ENCODE results near the gene CENPT. TPM values are rescaled to one million over a fixed set of nuclear protein-coding genes. Genes with fewer than 3 reads are reported as not detected.

Gene CENPT
- total RNA-seq, 4 donors from 2014 or later = 29.4 to 70.2 (median 52.8) TPM

DNA sequence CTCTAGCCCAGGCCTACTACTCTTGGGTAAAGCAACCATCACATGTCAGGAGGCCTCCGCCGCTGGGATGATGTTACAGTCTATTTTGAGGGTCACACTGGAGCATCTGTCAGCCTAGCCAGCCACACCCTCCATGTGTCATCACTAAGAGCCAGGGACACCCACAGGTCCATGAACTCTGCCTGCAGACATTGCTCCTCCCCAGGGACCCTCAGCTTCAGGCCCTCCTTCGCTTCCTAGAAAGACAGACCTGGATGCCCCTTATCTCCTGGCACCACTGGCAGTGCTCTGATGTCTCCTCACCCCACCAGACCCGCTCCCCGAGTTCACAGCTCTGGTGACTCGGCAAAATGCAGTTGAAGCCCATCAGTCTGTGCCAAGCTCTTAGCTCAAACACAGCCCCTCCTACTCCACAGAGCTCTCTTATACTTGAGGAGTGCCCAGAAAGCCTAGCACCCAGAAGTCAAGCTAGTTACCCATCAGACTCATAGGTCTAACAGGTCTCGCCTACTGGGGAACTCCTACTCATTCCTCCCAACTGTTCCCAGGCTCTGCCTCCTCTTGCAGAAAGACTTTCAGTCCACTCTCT is 47.1 kb downstream of the CENPT start:
- no peaks in the 10 kb centered on the region for H3K27me3 ChIP-seq
- no peaks in the 10 kb centered on the region for H3K36me3 ChIP-seq
- intact Hi-C loops (cut with DNase I; ENCODE audit: low total_unique reads) = no loop called here
- DNase-seq = no peak
- no peak overlapping the region for H3K4me3 ChIP-seq
- TF ChIP-seq, protein P1, sequence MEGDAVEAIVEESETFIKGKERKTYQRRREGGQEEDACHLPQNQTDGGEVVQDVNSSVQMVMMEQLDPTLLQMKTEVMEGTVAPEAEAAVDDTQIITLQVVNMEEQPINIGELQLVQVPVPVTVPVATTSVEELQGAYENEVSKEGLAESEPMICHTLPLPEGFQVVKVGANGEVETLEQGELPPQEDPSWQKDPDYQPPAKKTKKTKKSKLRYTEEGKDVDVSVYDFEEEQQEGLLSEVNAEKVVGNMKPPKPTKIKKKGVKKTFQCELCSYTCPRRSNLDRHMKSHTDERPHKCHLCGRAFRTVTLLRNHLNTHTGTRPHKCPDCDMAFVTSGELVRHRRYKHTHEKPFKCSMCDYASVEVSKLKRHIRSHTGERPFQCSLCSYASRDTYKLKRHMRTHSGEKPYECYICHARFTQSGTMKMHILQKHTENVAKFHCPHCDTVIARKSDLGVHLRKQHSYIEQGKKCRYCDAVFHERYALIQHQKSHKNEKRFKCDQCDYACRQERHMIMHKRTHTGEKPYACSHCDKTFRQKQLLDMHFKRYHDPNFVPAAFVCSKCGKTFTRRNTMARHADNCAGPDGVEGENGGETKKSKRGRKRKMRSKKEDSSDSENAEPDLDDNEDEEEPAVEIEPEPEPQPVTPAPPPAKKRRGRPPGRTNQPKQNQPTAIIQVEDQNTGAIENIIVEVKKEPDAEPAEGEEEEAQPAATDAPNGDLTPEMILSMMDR (IDR thresholded peaks at IDR 0.05) = no peak
- no peak for TF ChIP-seq POLR2A (IDR thresholded peaks at IDR 0.05)
- no peaks in the 10 kb centered on the region for H3K4me1 ChIP-seq
- no peak overlapping the region for H3K27ac ChIP-seq
- H3K9me3 ChIP-seq = no peaks in the 10 kb centered on the region

DNA sequence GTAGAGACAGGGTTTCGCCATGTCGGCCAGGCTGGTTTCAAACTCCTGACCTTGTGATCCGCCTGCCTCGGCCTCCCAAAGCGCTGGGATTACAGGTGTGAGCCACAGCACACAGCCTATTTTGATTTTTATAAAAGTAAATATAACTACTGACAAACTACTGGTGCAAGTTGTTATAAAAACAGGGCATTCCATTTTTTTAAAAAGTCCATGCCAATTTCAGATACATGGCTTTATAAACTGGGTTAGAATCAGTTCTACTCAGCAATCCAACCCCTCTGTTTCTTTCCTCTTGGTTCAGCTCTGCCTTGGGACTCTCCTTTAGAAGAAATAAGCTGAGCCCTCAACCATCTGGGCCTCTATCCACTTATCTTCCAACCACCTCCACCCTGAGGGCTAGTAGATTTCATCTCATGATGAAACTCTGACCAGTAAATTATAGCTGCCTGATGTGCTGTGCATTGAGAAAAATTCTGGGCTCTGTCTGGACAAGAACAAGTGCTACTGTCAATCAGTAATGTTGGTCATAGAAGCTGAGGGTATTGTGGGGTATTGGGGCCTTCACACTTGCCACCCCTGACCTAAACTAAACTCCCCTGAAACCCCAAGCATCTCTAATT is 51.3 kb downstream of the CENPT start:
- no peaks in the 10 kb centered on the region for H3K9me3 ChIP-seq
- no peaks in the 10 kb centered on the region for H3K4me1 ChIP-seq
- no peak for DNase-seq
- no peak overlapping the region for H3K27ac ChIP-seq
- H3K36me3 ChIP-seq = no peaks in the 10 kb centered on the region
- no peak overlapping the region for H3K4me3 ChIP-seq
- TF ChIP-seq, protein P1 (IDR thresholded peaks at IDR 0.05) = no peak
- no peak for TF ChIP-seq POLR2A (IDR thresholded peaks at IDR 0.05)
- no peaks in the 10 kb centered on the region for H3K27me3 ChIP-seq
- intact Hi-C loops (cut with DNase I; ENCODE audit: low total_unique reads) = no loop called here

DNA sequence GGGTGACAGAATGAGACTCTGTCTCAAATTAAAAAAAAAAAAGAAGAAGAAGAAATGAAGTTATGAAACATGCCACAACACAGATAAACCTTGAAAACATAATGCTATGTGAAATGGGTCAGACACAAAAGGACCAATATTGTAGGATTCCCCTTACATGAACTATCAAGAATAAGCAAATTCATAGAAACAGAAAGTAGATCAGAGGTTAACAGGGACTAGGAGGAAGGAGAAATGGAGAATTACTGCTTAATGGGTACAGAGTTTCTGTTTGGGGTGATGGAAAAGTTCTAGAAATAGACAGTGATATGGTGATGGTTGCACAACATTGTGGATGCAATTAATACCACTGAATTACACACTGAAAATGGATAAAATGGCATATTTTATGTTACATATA is 57.4 kb downstream of the CENPT start:
- TF ChIP-seq POLR2A (IDR thresholded peaks at IDR 0.05) = no peak
- TF ChIP-seq, protein P1 (IDR thresholded peaks at IDR 0.05) = no peak
- no peak overlapping the region for H3K27ac ChIP-seq
- H3K4me3 ChIP-seq = no peak overlapping the region
- intact Hi-C loops (cut with DNase I; ENCODE audit: low total_unique reads) = no loop called here
- H3K27me3 ChIP-seq = no peaks in the 10 kb centered on the region
- DNase-seq = no peak
- H3K36me3 ChIP-seq = no peaks in the 10 kb centered on the region
- H3K4me1 ChIP-seq = no peaks in the 10 kb centered on the region
- no peaks in the 10 kb centered on the region for H3K9me3 ChIP-seq

DNA sequence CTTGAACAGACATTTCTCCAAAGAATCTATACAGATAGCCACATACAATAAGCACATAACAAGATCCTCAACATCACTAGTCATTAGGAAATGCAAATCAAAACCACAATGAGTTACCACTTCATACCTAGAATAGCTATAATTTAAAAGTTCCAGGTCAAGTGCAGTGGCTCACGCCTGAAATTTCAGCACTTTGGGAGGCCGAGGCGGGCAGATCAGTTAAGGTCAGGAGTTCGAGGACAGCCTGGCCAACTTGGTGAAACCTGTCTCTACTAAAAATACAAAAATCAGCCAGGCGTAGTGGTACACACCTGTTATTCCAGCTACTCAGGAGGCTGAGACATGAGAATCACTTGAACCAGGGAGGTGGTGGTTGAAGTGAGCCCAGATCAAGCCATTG is 61.0 kb downstream of the CENPT start:
- DNase-seq = no peak
- Histone ChIP-seq H3K36me3 (no peaks in the 10 kb centered on the region), H3K4me3 (no peak overlapping the region), H3K27ac (no peak overlapping the region), H3K4me1 (no peaks in the 10 kb centered on the region), H3K9me3 (no peaks in the 10 kb centered on the region), H3K27me3 (no peaks in the 10 kb centered on the region)
- intact Hi-C loops (cut with DNase I; ENCODE audit: low total_unique reads) = no loop called here
- TF ChIP-seq, protein P1 (IDR thresholded peaks at IDR 0.05) = no peak
- TF ChIP-seq POLR2A (IDR thresholded peaks at IDR 0.05) = no peak

DNA sequence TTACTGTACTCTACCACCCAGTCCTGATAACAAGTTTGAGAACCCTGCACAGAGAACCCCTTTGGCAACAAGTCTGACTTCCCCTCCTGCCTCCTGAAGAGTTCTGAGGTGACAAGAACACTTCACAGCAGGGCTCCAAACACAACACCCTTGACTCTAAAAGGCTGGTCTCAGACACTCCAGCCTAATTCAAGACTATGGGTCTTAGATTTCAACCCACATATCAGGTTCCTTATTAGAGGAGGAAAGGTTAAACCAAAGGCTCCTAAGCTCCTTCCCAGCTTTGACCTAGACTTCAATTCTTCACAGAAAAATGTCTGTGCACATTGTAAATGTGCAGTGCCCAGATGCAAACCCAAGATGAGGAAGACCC is 64.2 kb downstream of the CENPT start:
- Histone ChIP-seq H3K36me3 (no peaks in the 10 kb centered on the region), H3K27ac (no peak overlapping the region), H3K4me3 (no peak overlapping the region), H3K4me1 (no peaks in the 10 kb centered on the region), H3K27me3 (no peaks in the 10 kb centered on the region), H3K9me3 (no peaks in the 10 kb centered on the region)
- intact Hi-C loops (cut with DNase I; ENCODE audit: low total_unique reads) = no loop called here
- TF ChIP-seq, protein P1 (IDR thresholded peaks at IDR 0.05) = no peak
- TF ChIP-seq POLR2A (IDR thresholded peaks at IDR 0.05) = no peak
- no peak for DNase-seq
